Measurements from ENCODE around the gene GALNT11.
"Not testable (repeated sequence)": the region's sequence is repeated elsewhere in the genome, so short reads cannot be mapped to it uniquely, and the experiment has no call there.

DNA sequence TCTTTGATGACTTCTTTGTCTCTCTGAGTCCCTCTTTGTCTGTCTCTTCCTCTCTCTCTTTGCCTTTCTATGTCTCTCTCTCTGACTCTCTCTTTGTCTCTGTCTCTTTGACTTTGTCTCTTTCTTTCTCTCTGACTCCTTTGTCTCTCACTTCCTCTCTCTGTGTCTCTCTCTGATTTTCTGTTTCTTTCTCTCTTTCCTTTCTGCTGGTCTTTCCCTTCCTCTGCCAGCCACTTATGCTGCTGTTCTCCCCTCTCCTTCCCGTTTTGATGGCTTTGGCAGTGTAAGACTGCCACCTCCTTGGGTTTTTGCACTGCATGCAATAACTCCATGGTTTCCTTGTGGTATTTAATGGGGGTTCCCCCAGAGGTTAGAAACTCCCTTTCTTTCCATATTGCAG lies 5.2 kb downstream of the GALNT11 start:
- TF ChIP-seq, protein P1, sequence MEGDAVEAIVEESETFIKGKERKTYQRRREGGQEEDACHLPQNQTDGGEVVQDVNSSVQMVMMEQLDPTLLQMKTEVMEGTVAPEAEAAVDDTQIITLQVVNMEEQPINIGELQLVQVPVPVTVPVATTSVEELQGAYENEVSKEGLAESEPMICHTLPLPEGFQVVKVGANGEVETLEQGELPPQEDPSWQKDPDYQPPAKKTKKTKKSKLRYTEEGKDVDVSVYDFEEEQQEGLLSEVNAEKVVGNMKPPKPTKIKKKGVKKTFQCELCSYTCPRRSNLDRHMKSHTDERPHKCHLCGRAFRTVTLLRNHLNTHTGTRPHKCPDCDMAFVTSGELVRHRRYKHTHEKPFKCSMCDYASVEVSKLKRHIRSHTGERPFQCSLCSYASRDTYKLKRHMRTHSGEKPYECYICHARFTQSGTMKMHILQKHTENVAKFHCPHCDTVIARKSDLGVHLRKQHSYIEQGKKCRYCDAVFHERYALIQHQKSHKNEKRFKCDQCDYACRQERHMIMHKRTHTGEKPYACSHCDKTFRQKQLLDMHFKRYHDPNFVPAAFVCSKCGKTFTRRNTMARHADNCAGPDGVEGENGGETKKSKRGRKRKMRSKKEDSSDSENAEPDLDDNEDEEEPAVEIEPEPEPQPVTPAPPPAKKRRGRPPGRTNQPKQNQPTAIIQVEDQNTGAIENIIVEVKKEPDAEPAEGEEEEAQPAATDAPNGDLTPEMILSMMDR (IDR thresholded peaks at IDR 0.05) = not testable (repeated sequence)
- not testable (repeated sequence) for TF ChIP-seq POLR2A (IDR thresholded peaks at IDR 0.05)

Data from thyroid gland (tissue), 4 donors.